Ectodermal cell (in vitro differentiated cells): ENCODE measurements around the gene PALM2AKAP2.

Source experiments
- H3K27ac ChIP-seq: 2 replicates; pipeline ENCODE4 v1.7.0; 2013; ENCODE audit warnings: mild to moderate bottlenecking, low read depth, low read length; ENCODE audit not compliant: insufficient read depth, poor library complexity, severe bottlenecking
- H3K27me3 ChIP-seq: 2 replicates; pipeline ENCODE4 v1.7.0; 2013; ENCODE audit warnings: mild to moderate bottlenecking, low read length; ENCODE audit not compliant: insufficient read depth, control insufficient read depth, poor library complexity, severe bottlenecking
- H3K36me3 ChIP-seq: one replicate; pipeline ENCODE4 v1.7.0; 2013; ENCODE audit warnings: low read length; ENCODE audit not compliant: control insufficient read depth, insufficient read depth
- H3K4me1 ChIP-seq: one replicate; pipeline ENCODE4 v1.7.0; 2013; ENCODE audit warnings: low read length; ENCODE audit not compliant: control insufficient read depth, insufficient read depth
- H3K4me3 ChIP-seq: 2 replicates; pipeline ENCODE4 v1.7.0; 2013; ENCODE audit warnings: low read depth, low read length, control low read depth; ENCODE audit not compliant: insufficient read depth
- H3K9me3 ChIP-seq: 2 replicates; pipeline ENCODE4 v1.7.0; 2013; ENCODE audit warnings: mild to moderate bottlenecking, low read length, moderate library complexity; ENCODE audit not compliant: control insufficient read depth
- WGBS, 2 experiments: methylation state at CpG; one replicate each; pipeline ENCODE4 v1.1.7; 2013; ENCODE audit warnings: missing lambda C conversion rate in 2 of 2; 5-methylcytosine and 5-hydroxymethylcytosine counted together

Gene PALM2AKAP2

DNA sequence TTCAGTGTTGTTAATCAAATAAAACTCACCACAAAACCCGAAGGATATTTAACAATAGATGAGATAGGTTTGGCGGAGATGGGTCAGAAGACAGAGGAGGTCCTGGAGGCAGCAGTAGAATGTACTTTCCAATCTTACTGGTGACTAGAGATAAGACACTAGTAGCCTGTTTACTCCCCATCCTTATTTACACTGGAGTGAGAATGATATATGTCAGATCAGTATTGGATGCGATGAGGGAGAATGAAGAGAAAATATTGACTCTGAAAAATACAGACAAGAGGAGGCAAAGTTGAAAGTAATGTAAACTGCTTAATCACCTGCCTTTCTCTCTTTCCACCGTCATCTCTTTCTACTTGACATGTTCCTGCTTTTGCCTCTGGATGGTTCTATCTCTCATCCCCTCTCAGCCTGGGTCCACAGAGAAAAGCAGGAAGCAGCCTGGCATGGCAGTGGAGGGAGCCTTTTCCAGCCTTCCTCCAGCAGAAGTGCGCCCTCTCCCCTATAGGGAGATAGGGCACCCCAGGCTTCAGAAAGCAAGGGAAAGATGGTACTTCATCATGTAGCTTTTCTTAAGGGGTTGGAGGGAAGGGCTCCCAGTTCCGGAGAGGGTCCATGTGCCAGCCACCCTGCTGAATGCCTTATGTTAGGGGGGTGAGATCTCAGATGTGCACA, 11.1 kb downstream of the PALM2AKAP2 start:
- no peaks in the 10 kb centered on the region for H3K27me3 ChIP-seq
- no peaks in the 10 kb centered on the region for H3K9me3 ChIP-seq
- H3K4me3 ChIP-seq: no peak overlapping the region
- WGBS, 2 experiments: 95 to 98% methylated on average over 5 to 6 of the region's 6 CpGs
- H3K4me1 ChIP-seq: peaks cover 10% of the 10 kb centered on the region
- H3K36me3 ChIP-seq: no peaks in the 10 kb centered on the region
- H3K27ac ChIP-seq: no peak overlapping the region

- Histone ChIP-seq H3K9me3 (no peaks in the 10 kb centered on the region), H3K4me1 (peaks cover 10% of the 10 kb centered on the region), H3K27me3 (no peaks in the 10 kb centered on the region), H3K27ac (no peak overlapping the region), H3K36me3 (no peaks in the 10 kb centered on the region), H3K4me3 (no peak overlapping the region)
- WGBS, 2 experiments: no CpG with 5 or more reads among the region's 1 CpG
Observed at GRCh38 chr9:109791747-109792146, 11.7 kb downstream of the PALM2AKAP2 start.

GRCh38 chr9:109792951-109793546, 13.1 kb downstream of the PALM2AKAP2 start:
- Histone ChIP-seq H3K4me3 (no peak overlapping the region), H3K4me1 (peaks cover 10% of the 10 kb centered on the region), H3K27ac (no peak overlapping the region), H3K27me3 (no peaks in the 10 kb centered on the region), H3K9me3 (no peaks in the 10 kb centered on the region), H3K36me3 (no peaks in the 10 kb centered on the region)
- 92% methylated on average over 1 of the region's 1 CpG; no CpG with 5 or more reads in 1 of the 2 experiments for WGBS, 2 experiments

DNA sequence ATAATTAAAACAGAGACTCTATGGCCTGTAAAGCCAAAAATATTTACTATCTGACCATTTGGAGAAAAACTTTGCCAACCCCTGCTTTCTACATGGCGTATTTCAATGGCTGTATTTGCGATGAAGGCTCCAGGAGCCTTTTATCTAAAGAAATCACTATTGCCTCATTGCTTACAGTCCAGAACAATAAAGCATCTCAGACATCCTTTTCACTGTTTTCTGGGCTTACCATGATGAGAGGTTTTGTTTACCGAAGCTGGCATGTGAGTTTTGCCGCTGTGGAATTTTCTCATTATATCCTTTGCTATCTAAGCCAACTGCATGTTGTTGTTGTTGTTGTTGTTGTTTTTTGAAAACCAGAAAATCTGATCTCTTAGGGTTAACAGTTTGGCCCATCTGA, 13.9 kb downstream of the PALM2AKAP2 start:
- Histone ChIP-seq H3K4me1 (peaks cover 10% of the 10 kb centered on the region), H3K9me3 (no peaks in the 10 kb centered on the region), H3K4me3 (no peak overlapping the region), H3K36me3 (no peaks in the 10 kb centered on the region), H3K27me3 (no peaks in the 10 kb centered on the region), H3K27ac (no peak overlapping the region)
- WGBS, 2 experiments: 93 to 97% methylated on average over 4 of the region's 4 CpGs

DNA sequence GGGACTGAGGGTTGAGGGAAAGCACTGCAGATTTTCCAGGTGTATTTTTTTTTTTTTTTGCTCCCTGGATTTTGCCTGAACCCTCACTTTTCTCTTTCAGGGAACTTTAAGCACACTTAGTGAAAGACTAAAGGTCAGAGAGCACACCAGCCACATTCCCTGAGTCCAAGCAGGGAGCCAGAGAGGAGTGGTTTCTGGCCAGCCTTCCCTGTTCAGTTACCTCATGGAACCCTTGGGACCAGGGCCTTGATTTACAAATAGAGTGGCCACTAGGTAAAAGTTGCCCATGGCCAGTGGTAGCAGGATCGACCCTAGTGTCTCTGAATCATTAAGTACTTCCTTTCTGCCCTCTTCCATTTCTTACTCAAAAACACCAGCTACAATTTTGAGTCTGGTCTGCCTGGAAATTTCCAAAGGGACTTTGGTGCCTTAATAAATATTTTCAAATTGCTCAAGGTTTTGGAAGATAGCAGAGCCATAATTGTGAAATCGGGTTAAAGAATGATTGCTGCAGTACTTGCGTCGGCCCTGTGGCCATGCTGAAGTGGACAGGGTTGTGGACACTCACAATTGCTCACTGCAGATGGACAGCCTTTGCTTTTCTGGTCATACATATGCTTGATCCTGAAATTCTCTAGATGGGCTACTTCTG, 14.5 kb downstream of the PALM2AKAP2 start:
- 92 to 93% methylated on average over 4 of the region's 4 CpGs for WGBS, 2 experiments
- Histone ChIP-seq H3K4me3 (no peak overlapping the region), H3K9me3 (no peaks in the 10 kb centered on the region), H3K36me3 (no peaks in the 10 kb centered on the region), H3K27me3 (no peaks in the 10 kb centered on the region), H3K27ac (no peak overlapping the region), H3K4me1 (peaks cover 10% of the 10 kb centered on the region)

DNA sequence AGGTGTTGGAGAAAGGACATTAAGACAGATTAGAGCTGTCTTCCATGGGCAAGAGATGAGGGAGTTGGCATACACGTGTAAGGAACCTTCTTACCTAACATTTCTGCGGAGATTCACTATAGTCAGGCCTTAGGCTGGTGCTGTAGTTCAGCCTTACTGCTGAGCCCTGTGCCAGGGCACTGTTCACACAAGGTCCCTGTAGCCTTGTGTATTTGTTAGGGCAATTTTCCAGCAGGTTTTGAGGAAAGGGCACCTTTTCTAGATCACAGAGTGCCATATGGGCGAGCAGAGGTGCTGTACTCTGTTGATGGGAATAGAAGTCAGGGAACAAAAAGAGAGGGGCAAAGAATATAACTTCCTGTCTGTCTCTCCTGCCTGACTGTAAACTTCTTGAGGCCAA, 15.6 kb downstream of the PALM2AKAP2 start:
- Histone ChIP-seq H3K27me3 (no peaks in the 10 kb centered on the region), H3K9me3 (no peaks in the 10 kb centered on the region), H3K27ac (no peak overlapping the region), H3K36me3 (no peaks in the 10 kb centered on the region), H3K4me1 (peaks cover 10% of the 10 kb centered on the region), H3K4me3 (no peak overlapping the region)
- 92 to 96% methylated on average over 3 of the region's 3 CpGs for WGBS, 2 experiments

- no CpG with 5 or more reads among the region's 1 CpG for WGBS, 2 experiments
- Histone ChIP-seq H3K36me3 (no peaks in the 10 kb centered on the region), H3K9me3 (no peaks in the 10 kb centered on the region), H3K4me1 (peaks cover 10% of the 10 kb centered on the region), H3K27me3 (no peaks in the 10 kb centered on the region), H3K4me3 (no peak overlapping the region), H3K27ac (no peak overlapping the region)
Observed at GRCh38 chr9:109796078-109796477, 16.1 kb downstream of the PALM2AKAP2 start.

DNA sequence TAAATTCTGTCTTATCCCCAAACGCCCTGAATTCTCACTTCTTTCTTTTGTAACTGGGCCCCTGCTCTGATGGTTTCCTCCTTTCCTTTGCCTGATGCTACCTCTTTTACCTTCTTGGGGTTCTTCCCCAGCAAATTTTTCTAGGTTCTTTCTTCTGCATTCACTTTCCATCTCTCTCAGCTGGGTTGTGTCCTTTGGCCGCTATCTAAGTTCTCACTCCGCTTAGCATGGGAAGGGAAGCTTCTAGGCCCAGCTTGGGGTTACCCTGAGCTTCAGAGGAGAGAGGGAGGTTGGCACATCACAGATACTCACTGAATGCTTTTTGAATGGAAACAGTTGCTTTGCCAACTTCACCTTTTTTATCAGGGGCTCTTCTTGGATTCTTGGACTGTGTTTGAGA, 17.0 kb downstream of the PALM2AKAP2 start:
- H3K9me3 ChIP-seq: no peaks in the 10 kb centered on the region
- no peaks in the 10 kb centered on the region for H3K27me3 ChIP-seq
- peaks cover 10% of the 10 kb centered on the region for H3K4me1 ChIP-seq
- no peak overlapping the region for H3K27ac ChIP-seq
- no peak overlapping the region for H3K4me3 ChIP-seq
- no peaks in the 10 kb centered on the region for H3K36me3 ChIP-seq
- 94 to 95% methylated on average over 3 of the region's 3 CpGs for WGBS, 2 experiments

- no peak overlapping the region for H3K27ac ChIP-seq
- H3K9me3 ChIP-seq: no peaks in the 10 kb centered on the region
- H3K4me3 ChIP-seq: no peak overlapping the region
- H3K4me1 ChIP-seq: peaks cover 10% of the 10 kb centered on the region
- H3K36me3 ChIP-seq: no peaks in the 10 kb centered on the region
- WGBS, 2 experiments: 87 to 93% methylated on average over 5 of the region's 5 CpGs
- H3K27me3 ChIP-seq: no peaks in the 10 kb centered on the region
Observed at GRCh38 chr9:109797509-109797908, 17.5 kb downstream of the PALM2AKAP2 start.

- WGBS, 2 experiments: 94 to 96% methylated on average over 3 of the region's 3 CpGs
- H3K36me3 ChIP-seq: no peaks in the 10 kb centered on the region
- H3K27me3 ChIP-seq: no peaks in the 10 kb centered on the region
- H3K4me1 ChIP-seq: peaks cover 6% of the 10 kb centered on the region
- no peak overlapping the region for H3K27ac ChIP-seq
- no peaks in the 10 kb centered on the region for H3K9me3 ChIP-seq
- no peak overlapping the region for H3K4me3 ChIP-seq
Observed at GRCh38 chr9:109799141-109799540, 19.1 kb downstream of the PALM2AKAP2 start.
